GM12873 (cell line): Measurements from ENCODE around the gene ZNF879.

Experiments
- CTCF ChIP-seq: IDR thresholded peaks from 2 replicates; pipeline ENCODE4 v1.5.1; 2012; ENCODE audit warnings: low read depth, mild to moderate bottlenecking, moderate library complexity, low read length, control low read depth; ENCODE audit not compliant: insufficient read depth; ENCODE audit errors: missing control alignments

ZNF879 gene

GRCh38 chr5:178988436-178989220 is 35.0 kb upstream of the ZNF879 start:
- no peak for TF ChIP-seq CTCF

DNA sequence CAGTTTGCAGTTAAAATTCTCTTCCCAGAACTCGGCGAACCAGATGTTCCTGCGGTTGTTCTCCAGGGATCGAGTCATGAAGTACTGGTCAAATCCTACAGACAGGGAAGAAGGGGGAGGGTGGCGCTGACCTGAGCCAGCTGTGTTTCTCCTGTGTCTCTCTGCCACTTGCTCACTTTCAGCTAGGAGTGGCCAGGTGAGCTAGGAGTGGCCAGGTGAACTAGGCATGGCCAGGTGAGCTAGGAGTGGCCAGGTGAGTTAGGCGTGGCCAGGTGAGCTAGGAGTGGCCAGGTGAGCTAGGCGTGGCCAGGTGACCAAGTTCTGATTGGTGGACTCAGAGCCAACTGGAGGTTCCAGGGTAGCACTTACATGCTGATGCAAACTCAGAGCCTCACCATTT is 34.3 kb upstream of the ZNF879 start:
- TF ChIP-seq CTCF, result no peak

DNA sequence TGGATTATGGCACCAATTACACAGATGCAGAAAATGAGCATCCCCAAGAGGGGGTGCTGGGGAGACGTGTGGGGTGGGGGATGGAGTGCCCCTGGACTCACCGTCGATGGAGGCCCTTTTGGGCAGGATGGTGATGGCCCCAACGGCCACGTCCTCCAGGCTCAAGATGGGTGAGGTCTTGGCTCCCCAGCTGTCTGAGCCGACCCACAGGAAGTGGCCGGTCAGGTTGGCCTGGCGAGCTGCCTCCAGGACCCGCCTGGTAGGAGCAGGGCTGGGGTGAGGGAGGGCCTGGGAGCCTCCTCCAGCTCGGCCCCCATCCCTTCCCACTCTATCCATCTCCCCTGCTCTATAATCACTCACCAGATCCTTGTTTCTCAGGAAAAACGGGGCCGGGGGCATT is 33.1 kb upstream of the ZNF879 start:
- no peak for TF ChIP-seq CTCF

- TF ChIP-seq CTCF, result no peak
These were observed 32.1 kb upstream of the ZNF879 start for GRCh38 chr5:178991190-178992145.

- TF ChIP-seq CTCF, result no peak
These were observed 31.2 kb upstream of the ZNF879 start for GRCh38 chr5:178992291-178992895.

- TF ChIP-seq CTCF, result no peak
These were observed 30.3 kb upstream of the ZNF879 start for GRCh38 chr5:178993236-178993765.

- TF ChIP-seq CTCF, result no peak
These were observed 29.5 kb upstream of the ZNF879 start for GRCh38 chr5:178993955-178994579.
